GM21447 (cell line): ENCODE measurements around the gene EIF2S1.
"Not testable (repeated sequence)": the region's sequence is repeated elsewhere in the genome, so short reads cannot be mapped to it uniquely, and the experiment has no call there.

Experiments used
- ATAC-seq: cut with Tn5 transposase; IDR thresholded peaks from one replicate; pipeline ENCODE4 v1.9.1; 2021; ENCODE audit not compliant: unreplicated experiment

EIF2S1 gene

GRCh38 chr14:67371247-67372148 lies 11.4 kb downstream of the EIF2S1 start:
- no peak for ATAC-seq

DNA sequence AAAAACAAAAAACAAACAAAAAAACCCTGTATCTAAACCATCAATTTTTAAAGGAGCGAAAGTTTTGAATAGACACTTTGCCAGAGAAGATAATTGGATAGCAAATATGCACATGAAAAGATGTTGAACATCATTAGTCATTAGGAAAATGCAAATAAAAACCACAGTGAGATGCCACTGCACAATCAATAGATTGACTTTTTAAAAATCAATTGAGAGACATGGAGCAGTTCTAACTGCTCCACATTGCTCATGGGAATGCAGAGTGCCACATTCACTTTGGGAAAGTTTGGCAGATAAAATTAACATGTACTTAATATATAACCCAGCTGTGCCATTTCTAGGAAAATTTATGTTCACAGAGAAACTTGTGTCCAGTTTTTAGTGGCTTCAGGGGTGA lies 12.7 kb downstream of the EIF2S1 start:
- ATAC-seq: no peak

- ATAC-seq: no peak
These were observed 13.2 kb downstream of the EIF2S1 start for GRCh38 chr14:67373347-67373746.

DNA sequence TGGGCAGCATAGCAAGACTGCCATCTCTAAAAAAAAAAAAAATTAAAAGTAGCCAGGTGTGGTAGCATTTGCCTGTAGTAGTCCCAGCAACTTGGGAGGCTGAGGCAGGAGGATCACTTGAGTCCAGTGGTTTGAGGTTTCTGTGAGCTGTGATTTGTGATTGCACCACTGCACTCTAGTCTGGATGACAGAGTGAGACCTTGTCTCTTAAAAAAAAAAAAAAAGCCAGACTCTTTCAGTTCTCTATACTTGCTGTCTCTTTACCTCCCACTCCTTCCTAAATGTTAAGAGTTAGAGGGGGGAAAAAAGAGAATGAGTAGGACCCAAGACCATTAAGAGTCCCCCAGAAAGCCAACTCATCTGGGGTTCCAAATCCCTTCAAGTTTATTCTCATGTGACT lies 17.8 kb downstream of the EIF2S1 start:
- ATAC-seq: no peak

- ATAC-seq: no peak
These were observed 25.0 kb downstream of the EIF2S1 start for GRCh38 chr14:67385120-67385519.

DNA sequence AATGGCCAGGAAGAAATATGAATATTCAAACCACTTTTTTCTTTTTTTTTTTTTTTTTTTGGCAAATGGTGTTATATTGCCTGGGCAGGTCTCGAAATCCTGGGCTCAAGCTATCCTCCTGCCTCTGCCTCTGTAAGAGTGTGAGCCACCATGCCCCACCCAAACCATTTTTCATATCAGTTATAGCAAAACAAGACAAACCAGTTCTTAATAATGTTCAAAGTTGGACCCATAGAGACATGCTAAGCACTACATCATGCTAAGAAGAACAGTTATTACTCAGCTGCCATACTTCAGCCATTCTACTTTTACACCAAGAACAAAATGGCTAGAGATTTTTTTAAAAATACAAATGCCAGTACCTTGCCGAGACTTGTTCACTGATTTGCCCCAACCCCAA lies 25.5 kb downstream of the EIF2S1 start:
- ATAC-seq: no peak

DNA sequence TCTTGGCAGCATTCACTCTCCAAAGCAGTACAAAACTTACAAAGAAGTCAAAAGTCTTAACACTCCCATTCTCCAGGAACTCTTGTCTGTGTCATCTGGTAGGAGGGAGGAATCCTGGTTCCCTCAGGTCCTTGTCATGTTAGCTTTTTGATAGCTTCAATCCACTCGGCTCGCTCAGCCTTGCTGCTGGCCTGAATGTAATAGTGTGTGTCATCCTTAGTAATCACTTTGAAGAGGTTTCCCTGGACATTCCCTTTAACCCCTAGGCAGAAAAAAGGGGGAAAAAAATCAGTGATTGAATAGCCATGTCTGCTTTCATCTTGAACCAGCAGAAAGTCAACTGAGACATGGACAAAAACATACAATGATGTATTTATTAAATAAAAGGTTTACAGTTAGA lies 27.1 kb downstream of the EIF2S1 start:
- no peak for ATAC-seq

DNA sequence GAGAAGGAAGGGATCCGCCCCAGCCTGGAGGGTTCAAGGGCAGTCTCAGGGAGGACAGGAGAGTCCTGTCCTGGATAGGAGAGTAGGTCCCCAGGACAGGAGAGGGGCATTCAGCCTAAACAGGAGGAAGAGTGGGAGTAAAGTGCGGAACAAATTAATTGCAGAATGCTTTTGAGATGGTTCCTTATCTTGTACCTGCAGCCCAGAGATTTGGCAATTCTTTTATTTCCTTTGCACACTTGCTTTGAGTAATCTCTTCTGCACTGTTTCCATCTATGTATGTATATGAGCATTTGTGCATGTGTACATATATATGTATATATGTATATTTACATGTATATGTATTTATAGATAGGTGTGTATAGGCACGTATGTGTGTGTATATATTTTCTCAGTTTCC lies 29.1 kb downstream of the EIF2S1 start:
- ATAC-seq: no peak

DNA sequence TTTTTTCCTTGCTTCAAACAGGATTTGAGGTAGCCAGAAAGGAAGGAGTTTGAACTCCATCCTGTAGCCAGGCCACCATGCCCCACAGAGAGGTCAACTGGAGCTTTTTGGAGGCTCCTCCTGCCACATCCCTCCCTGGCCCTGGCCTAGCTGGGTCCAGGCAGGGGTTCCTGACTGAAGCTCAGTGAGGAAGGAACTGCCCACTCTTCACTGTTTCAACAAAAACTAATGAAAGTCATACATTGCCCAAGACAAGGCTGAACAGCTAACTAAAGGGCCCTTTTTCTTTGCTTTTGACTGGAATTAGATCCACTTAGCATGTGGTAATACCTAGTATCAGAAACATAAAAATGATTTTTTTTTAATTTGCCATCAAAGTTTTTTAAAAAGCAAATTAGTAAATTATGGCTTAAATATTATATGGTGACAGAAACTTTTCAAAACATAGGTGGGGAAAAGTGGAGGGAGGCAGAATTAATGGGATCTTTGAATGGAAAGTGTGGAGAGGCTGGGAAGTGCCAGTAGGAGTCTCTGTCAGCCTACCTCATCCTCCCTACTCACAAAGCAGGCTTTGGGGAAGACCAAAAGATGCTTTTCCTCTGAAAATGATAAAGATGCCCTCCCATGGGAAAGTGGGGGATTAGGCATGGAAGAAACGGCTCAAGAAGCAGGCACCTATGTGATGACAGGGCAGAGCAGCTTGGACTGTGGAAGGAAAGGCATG lies 29.8 kb downstream of the EIF2S1 start:
- no peak for ATAC-seq

GRCh38 chr14:67391268-67391667 lies 31.1 kb downstream of the EIF2S1 start:
- no peak for ATAC-seq

- no peak for ATAC-seq
These were observed 32.0 kb downstream of the EIF2S1 start for GRCh38 chr14:67392123-67392522.

- ATAC-seq: no peak
These were observed 32.7 kb downstream of the EIF2S1 start for GRCh38 chr14:67392800-67393199.

DNA sequence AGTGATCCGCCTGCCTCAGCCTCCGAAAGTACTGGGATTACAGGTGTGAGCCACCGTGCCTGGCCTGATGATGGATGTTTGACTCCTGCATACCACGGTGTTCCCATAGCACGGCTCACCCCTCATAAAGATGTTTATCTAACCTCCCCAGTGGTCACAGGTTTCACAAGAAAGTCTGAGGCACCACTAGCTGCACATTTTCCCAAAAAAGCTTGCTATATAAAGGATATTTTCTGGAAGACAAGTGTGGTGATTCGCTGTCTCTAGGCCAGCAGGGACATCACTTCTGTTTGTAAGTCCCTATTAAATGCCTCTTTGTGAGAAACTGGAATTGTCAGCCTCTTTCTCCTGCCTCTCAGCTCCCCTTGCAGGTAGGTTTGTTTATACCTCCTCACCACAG lies 33.6 kb downstream of the EIF2S1 start:
- ATAC-seq: no peak

DNA sequence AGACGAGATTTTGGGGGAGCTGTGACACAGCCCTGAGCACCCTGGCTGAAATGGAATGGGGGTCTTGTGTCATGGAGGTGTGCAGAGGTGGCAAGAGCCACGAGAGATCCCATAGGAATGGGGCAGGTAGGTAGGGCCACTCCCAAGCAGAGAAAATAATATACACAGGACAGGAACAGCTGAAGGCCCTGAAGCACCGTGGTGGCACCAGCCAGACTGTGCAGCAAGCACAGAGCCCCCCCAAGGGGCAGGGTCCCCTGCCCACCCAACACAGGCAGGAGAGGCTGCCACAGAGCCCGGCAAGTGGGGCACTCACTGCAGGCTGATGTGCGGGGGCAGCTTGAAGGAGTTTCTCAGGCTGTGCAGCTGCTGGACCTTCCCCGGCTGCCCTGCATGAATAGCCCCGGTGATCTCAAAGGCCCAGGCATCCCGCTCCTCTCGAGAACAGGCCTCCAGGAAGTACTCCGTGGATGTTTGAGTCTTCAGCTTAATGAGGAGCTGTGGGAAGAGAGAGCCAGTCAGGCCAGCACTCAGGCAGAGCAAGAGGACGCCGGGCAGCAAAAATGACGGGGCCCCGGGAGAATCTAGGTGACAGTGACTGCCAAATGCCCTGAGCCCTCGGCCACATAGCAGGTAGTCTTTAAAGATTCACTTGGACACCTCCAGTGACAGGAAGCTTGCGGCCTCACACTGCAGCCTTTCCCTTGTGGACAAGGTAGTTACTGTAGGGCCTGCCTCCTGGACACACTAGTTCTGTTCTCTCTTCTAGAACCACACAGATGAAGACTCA lies 35.2 kb downstream of the EIF2S1 start:
- no peak for ATAC-seq

DNA sequence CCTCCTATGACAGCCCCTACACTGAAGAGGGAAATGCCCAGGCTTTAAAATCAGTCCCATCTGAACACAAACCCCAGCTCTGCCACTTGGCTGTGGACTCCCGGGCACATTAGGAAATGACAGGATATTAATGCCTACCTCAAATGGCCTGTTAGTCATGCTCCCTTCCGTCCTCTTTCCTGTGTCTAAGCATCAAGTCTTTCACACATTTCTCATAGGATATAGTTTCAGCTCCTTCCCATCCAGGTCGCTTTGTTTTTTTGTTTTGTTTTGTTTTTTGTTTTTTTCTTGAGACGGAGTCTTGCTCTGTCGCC lies 35.7 kb downstream of the EIF2S1 start:
- no peak for ATAC-seq

DNA sequence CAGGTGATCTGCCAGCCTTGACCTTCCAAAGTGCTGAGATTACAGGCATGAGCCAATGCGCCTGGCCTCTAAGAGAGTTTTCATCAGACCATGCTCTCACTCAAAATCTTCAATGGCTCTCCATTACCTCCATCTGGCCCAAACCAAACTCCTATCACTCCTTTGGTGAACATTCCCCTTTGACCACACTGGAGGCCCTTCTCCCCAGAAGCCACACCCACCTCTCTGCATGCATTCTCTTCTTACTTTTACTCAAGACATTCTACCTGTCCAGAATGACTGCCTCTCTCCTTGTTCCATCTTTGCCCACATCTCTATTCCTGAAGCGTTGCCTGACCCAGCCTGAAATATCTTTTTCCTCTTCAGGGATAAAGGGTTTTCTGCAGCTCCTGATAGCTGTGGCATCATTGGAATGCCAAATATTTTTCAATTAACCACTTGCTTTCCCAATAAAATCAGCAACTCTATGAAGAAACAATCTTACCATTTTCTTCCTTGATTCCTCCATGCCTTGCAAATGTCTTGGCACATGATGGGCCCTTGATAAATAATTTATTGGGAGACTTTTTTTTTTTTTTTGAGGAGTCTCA lies 36.3 kb downstream of the EIF2S1 start:
- no peak for ATAC-seq

DNA sequence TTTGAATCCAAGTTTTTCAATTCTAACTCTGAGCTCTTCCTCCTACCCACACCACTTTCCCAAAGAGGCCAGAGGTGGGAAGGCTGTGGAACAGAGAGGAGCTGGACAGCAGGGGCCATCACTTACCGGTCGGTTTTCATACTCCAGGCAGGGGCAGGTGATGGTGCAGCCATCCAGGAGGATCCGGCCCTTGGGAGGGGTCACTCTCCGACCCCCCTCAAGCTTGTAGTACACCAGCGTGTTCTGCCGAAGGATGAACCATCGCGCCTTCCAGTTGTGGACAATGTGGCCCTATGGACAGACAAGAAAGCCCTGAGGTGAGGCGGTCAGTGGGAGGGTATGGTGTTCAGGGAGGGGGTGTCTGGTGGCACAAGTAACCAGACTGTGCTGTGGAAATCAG lies 37.4 kb downstream of the EIF2S1 start:
- no peak for ATAC-seq

DNA sequence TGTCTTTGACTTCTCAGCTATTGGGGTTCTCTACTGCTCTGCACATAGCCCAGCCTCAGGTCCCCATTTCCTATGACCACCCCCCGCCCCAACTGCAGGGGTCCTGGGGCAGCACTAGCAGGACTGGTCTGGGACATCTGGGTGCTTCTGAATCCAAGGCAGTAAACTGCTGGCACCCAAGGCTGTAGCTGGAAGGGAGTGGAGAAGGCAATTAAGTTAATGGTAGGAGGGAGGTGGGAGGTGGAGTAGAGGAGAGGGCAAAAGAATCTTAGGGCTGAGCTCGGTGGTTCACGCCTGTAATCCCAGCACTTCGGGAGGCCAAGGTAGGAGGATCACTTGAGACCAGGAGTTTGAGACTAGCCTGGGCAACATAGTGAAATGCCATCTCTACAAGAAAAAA lies 40.3 kb downstream of the EIF2S1 start:
- no peak for ATAC-seq

GRCh38 chr14:67405771-67406170 lies 45.6 kb downstream of the EIF2S1 start:
- no peak for ATAC-seq

- not testable (repeated sequence) for ATAC-seq
These were observed 48.1 kb downstream of the EIF2S1 start for GRCh38 chr14:67408122-67408801.

GRCh38 chr14:67409461-67409860 lies 49.3 kb downstream of the EIF2S1 start:
- no peak for ATAC-seq
